Measurements from ENCODE around the gene EPHB1. TPM values are rescaled to one million over a fixed set of nuclear protein-coding genes. Genes with fewer than 3 reads are reported as not detected.
A peak's percentile ranks its signal among the peaks of the same experiment; 100 is the strongest.

EPHB1 gene
- polyA plus RNA-seq, 1 donor from 2014 or later, result 0.71 TPM

DNA sequence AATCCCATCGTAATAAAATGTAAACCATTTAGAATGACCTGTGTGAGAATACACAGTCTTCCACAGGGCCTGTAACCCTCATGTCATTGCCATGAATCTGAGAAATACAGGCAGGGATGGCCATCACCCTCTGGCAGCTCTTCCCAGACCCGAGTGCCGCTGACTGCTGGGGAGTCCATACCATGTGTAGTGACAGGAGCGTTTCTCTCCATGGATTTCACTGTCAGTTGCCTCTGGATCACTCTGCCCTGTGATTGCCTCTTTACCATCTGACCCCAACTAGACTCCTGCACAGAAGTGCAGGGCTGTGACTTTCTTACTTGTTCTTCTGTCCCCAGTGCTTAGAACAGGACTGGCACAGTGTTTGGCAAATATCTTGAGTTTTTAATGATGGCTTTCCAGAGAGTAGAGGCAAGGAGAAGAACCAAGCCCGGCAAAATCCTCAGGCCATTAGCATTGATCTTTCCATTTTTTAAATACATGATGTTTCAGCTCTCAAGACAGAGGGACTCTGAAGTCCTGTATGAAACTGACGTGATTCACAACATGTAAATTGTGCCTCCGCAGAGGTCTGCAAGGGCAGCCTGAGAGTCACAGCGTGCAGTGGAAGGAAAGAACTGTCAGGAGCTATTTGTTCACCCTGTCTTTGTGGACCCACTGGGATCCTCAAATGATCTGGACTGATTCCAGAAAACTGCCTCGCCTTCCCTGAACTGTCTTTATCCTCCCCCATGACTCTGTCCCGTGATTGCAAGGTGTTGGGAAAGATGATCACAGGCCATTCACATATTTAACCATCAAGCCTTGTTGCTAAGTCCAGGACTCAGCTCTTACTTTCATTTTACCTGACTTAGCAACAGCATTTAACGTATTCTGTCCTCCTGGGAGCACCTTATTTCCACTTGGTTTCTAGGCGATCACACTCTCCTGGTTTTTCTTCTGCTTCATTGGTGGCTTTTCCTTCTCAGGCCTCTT, 354.9 kb downstream of the EPHB1 start:
- Mint-ChIP-seq H3K4me1 (no peaks in the 10 kb centered on the region), H3K36me3 (no peaks in the 10 kb centered on the region), H3K4me3 (no peak overlapping the region), H3K27me3 (peaks cover 7% of the 10 kb centered on the region), H3K9me3 (peaks cover 2 to 7% (median 2%) of the 10 kb centered on the region in 3 donors), H3K27ac (no peak overlapping the region)

DNA sequence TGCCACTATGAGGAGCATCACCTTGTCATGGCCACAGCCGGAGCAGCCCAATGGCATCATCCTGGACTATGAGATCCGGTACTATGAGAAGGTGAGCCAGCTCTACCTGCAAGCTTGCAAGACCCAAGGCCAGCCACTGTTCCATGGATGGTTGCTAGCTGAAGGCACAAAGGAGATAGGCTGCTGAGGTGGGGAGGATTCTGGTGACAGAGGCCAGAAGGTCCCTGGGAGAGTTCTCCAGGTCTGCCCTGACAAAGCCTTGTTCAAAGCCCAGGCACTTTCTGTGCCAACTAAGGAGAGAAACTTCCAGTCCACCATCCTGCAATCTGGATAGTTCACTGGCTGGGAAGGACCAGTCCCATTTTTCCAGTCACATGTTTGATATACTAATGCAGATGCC, 359.1 kb downstream of the EPHB1 start:
- no peaks in the 10 kb centered on the region for H3K4me1 Mint-ChIP-seq
- peaks cover 5% of the 10 kb centered on the region for H3K27me3 Mint-ChIP-seq
- no peak overlapping the region for H3K27ac Mint-ChIP-seq
- no peak overlapping the region for H3K4me3 Mint-ChIP-seq
- H3K36me3 Mint-ChIP-seq, result no peaks in the 10 kb centered on the region
- H3K9me3 Mint-ChIP-seq, result peaks cover 2 to 11% (median 4%) of the 10 kb centered on the region in 3 donors

DNA sequence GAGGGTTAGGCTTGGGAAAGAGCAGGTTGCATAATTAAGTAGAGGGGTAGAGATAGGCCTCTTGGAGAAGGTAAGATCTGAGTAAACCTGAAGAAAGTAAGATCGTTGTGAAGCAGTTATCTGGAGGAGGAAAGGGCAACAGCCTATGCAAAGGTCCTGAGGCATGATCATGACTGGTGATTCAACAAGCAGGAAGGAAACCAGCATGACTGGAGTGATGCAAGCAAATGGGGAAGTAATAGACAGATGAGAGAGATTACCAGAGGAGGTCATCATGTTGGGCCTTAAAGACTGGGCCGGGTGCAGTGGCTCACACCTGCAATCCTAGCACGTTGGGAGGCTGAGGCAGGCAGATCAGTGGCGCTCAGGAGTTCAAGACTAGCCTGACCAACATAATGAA, 360.2 kb downstream of the EPHB1 start:
- H3K27me3 Mint-ChIP-seq, result peaks cover 5% of the 10 kb centered on the region
- peak overlapping the region in 1 of 4 donors; percentile 2 for H3K4me3 Mint-ChIP-seq
- H3K27ac Mint-ChIP-seq, result peak overlapping the region in 1 of 3 donors; percentile 8
- peaks cover 2 to 11% (median 4%) of the 10 kb centered on the region in 3 donors for H3K9me3 Mint-ChIP-seq
- no peaks in the 10 kb centered on the region for H3K36me3 Mint-ChIP-seq
- H3K4me1 Mint-ChIP-seq, result peaks cover 0 to 2% (median 0%) of the 10 kb centered on the region in 3 donors

DNA sequence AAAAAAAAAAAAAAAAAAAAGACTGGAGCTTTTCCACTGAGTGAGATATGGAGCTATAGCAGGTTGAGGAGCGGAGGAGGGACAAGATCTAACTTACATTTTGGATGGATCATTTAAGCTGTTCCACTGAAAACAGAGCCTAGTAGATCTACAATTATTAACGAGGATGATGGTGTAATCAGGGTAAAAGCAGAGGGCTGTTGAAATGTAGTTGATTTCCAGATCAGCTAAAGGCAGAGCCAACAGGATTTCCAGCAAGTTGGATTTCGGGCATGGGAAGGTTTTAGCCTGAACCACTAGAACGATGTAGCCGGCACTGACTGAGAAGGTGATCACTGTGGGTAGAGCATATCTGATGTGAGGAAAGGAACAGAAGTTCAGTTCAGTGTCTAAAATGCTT, 360.7 kb downstream of the EPHB1 start:
- Mint-ChIP-seq H3K36me3 (no peaks in the 10 kb centered on the region), H3K4me1 (peaks cover 0 to 2% (median 0%) of the 10 kb centered on the region in 3 donors), H3K27ac (no peak overlapping the region), H3K27me3 (peaks cover 5% of the 10 kb centered on the region), H3K9me3 (peaks cover 2 to 9% (median 4%) of the 10 kb centered on the region in 3 donors), H3K4me3 (no peak overlapping the region)

DNA sequence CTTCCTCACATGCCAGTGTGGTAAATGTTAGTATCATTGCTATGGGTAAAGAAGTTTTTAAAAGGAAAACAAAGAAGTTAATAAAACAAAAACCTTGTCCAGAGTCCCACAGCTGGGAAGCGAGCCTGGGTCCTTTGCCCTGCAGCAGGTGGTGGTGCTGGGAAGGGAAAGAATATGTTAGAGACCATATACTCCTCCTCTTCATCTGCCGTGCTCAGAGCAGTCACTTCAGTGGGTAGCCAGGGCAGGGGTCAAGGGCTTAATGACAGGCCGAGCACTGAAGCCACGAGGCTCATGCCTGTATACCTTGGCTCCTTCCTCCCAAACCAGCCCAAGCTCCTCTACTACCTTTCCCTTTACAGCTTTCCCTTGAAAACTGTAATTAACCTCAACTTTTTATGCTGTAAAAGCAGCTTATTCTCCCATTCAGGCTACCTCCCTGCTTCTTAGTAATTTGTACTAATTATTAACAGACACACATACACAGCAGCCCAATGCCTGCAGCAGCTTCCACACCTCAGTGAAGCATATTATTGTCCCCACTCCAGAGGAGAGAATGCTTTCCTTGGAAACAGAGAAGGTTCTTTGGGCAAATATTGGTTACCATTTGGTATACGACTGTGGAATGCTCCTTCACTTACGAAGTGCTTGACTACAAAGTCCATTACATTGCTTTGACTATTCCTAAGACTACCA, 362.1 kb downstream of the EPHB1 start:
- H3K4me1 Mint-ChIP-seq, result peaks cover 0 to 2% (median 0%) of the 10 kb centered on the region in 3 donors
- H3K9me3 Mint-ChIP-seq, result peaks cover 2 to 8% (median 4%) of the 10 kb centered on the region in 3 donors
- no peak overlapping the region for H3K27ac Mint-ChIP-seq
- peaks cover 4% of the 10 kb centered on the region for H3K27me3 Mint-ChIP-seq
- no peak overlapping the region for H3K4me3 Mint-ChIP-seq
- H3K36me3 Mint-ChIP-seq, result no peaks in the 10 kb centered on the region

DNA sequence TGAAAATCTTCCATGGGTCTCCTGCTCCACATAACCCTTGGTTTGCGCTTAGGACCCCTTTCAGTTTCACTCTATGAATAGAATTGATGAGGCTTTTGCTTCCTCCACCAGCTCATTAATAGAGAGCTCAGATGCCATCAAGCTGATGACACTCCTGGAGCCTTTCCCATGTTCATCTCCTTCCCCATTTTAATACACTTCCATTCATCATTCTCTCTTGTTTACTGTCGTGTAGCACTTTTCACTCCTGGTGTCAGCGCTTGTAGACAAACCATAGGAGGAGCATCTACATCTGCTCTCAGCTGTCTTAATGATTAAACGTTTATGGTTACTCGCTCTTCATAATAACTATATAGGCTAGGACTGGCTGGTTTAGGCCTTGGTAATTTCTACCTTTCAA, 363.5 kb downstream of the EPHB1 start:
- H3K4me1 Mint-ChIP-seq, result peaks cover 0 to 2% (median 0%) of the 10 kb centered on the region in 3 donors
- H3K27ac Mint-ChIP-seq, result no peak overlapping the region
- no peaks in the 10 kb centered on the region for H3K36me3 Mint-ChIP-seq
- no peaks in the 10 kb centered on the region for H3K27me3 Mint-ChIP-seq
- H3K9me3 Mint-ChIP-seq, result peaks cover 2 to 7% (median 4%) of the 10 kb centered on the region in 3 donors
- H3K4me3 Mint-ChIP-seq, result no peak overlapping the region

DNA sequence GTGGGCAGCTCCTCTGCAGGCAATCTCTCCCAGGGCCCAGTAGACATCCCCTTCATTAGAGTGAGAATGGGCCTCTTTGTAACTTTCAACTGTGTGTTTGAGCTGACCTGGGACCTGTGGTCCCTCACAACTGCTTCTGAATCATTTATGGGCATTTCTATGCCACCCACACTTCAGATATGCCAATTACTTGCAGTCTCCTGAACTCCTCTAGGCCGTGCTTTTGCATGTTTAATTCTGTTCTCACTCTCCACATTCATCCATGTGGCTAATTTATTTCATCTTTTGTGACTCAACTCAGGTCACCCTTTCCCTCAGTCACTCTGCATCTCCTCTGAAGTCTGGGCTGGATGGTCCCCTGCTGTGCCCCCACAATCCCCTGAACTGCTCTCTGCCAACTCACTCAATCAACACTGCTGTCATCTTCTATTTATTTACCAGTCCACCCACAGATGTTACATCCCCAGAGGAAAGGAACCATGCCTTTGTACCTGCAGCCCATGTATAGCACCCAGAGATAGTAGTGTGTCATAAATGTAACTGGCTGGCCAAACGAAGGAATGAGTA, 364.7 kb downstream of the EPHB1 start:
- Mint-ChIP-seq H3K27ac (no peak overlapping the region), H3K4me1 (peaks cover 0 to 2% (median 0%) of the 10 kb centered on the region in 3 donors), H3K9me3 (peaks cover 0 to 5% (median 4%) of the 10 kb centered on the region in 3 donors), H3K36me3 (no peaks in the 10 kb centered on the region), H3K4me3 (no peak overlapping the region), H3K27me3 (no peaks in the 10 kb centered on the region)

DNA sequence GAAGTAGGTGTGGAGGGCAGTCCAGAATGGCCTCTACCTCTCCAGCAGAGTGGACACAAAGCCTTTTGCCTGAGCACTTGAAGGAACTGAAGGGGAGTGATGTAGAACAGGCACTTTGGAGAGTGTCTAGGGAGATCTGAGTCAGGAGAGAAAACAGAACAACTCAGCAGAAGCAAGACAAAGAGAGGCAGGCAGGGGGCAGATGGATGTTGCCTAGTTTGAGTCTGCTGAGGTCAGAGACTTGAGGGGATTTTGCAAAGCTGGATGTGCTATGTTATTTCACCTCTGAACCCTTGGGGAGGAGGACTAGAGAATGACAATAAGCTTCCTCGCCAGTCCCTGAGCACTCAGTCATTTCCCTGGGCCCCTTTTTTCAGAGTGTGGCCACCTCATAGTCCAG, 366.4 kb downstream of the EPHB1 start:
- Mint-ChIP-seq H3K9me3 (no peaks in the 10 kb centered on the region), H3K27me3 (no peaks in the 10 kb centered on the region), H3K4me1 (peaks cover 0 to 2% (median 0%) of the 10 kb centered on the region in 3 donors), H3K27ac (no peak overlapping the region), H3K4me3 (no peak overlapping the region), H3K36me3 (no peaks in the 10 kb centered on the region)

DNA sequence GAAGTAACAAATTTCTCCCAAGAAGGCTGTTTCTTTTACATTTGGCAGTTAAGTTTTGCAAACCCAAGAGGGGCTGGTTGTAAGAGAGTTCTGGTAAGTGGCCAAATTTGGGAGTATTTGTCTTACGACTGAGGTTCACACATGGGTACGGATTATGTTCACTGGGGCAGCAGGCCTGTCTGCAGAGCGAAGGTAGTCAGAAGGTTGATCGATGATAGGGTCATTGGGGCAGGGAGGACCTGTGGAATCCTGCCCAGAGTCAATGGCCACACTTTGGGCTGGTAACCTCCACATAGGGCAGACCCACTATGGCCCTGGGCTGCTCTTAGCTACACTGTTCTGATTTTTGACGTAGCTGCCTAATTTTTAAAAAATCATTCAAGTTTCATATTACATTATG, 368.6 kb downstream of the EPHB1 start:
- H3K27ac Mint-ChIP-seq, result no peak overlapping the region

DNA sequence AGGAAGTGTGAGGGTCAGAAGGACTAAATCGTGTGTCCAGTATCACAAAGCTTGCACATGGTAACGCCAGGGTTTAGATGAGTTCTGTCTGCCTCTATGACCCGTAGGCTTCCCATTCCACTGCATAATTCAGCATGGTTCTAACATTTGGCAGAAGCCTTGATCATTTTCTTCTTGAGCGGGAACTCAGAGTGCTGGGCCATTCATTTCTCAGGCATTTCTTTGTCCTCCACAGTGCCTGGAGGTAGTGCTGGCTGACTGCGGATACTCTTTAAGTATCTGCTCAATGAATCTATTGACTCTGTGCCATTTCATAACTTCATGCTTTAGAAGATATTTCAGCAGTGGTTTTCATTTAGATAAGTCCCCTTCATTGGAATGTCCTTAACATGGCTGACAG, 370.2 kb downstream of the EPHB1 start:
- Mint-ChIP-seq H3K27me3 (no peaks in the 10 kb centered on the region), H3K4me1 (no peaks in the 10 kb centered on the region), H3K4me3 (no peak overlapping the region), H3K36me3 (no peaks in the 10 kb centered on the region), H3K27ac (no peak overlapping the region), H3K9me3 (no peaks in the 10 kb centered on the region)

More for the DNA sequence above, 368.6 kb downstream of the EPHB1 start:
- H3K27me3 Mint-ChIP-seq, result no peaks in the 10 kb centered on the region
- peaks cover 0 to 2% (median 0%) of the 10 kb centered on the region in 3 donors for H3K4me1 Mint-ChIP-seq
- H3K4me3 Mint-ChIP-seq, result no peak overlapping the region
- no peaks in the 10 kb centered on the region for H3K9me3 Mint-ChIP-seq
- no peaks in the 10 kb centered on the region for H3K36me3 Mint-ChIP-seq

DNA sequence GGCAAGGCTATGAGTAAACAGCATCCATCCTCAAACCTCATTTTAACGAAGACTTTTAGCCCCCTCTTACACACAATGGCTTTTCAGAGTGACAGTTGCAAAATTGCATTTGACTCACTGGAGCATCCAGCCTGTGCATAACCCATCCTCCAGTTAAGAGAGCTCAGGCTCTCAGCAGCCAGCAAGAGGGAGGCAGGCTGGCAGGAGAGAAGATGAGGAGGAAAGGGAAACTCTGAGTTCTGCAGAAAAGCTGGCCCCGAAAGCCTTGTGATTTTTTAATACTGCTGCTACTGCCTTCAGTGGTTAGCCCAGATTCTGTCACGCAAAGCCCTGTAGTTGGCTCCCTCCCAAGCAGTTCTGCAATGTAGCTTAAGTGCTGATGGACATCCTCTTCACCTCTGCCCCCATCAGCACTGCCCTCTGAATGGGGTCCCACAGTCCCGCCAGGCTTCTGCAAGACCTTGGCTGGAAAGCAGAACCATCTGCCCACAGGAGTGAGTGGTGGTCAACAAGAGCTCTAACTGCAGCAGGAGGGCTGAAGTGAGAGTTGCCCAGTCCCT, 371.3 kb downstream of the EPHB1 start:
- no peak overlapping the region for H3K27ac Mint-ChIP-seq
- H3K4me1 Mint-ChIP-seq, result no peaks in the 10 kb centered on the region
- no peaks in the 10 kb centered on the region for H3K36me3 Mint-ChIP-seq
- no peaks in the 10 kb centered on the region for H3K27me3 Mint-ChIP-seq
- no peaks in the 10 kb centered on the region for H3K9me3 Mint-ChIP-seq
- no peak overlapping the region for H3K4me3 Mint-ChIP-seq

DNA sequence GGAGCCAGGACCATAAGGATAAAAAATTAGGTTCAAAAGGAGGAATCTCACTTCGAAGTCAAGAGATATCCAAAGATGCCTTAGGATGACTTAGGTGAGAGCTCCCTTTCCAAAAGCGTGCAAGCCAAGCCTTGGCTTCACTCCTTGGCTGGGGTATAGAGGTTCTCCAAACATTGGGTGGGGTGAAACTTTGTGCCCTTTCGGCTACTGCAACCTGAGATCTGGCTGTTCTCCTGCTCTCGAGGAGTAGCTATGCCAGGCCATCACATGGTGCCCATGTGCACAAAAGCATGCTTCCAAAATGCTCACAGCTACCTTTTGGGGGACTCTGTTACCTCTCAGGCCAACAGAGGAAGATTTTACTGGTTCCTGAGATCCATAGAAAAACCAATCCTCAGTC, 373.8 kb downstream of the EPHB1 start:
- no peaks in the 10 kb centered on the region for H3K4me1 Mint-ChIP-seq
- H3K4me3 Mint-ChIP-seq, result no peak overlapping the region
- no peaks in the 10 kb centered on the region for H3K27me3 Mint-ChIP-seq
- H3K27ac Mint-ChIP-seq, result no peak overlapping the region
- no peaks in the 10 kb centered on the region for H3K9me3 Mint-ChIP-seq
- H3K36me3 Mint-ChIP-seq, result no peaks in the 10 kb centered on the region

DNA sequence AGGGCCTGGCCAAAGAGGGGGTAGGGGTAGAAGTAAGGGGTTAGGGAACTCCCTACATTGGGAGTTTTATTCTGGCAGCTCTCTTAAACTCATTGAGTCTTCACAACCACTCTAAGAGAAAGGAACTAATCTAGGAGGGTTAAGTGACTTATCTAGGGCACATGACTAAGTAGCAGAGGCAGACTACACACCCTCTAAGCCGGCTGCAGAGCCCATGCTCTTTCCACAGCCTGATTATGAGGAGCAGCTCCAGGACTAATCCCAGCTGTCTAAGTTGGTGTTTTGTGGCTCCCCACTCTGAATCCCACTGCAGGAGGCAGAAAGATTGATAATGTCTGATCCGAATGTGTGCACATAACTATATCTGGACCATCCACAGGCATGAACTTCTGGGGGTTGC, 374.6 kb downstream of the EPHB1 start:
- Mint-ChIP-seq H3K27me3 (no peaks in the 10 kb centered on the region), H3K36me3 (no peaks in the 10 kb centered on the region), H3K9me3 (no peaks in the 10 kb centered on the region), H3K4me1 (no peaks in the 10 kb centered on the region), H3K27ac (no peak overlapping the region), H3K4me3 (no peak overlapping the region)

DNA sequence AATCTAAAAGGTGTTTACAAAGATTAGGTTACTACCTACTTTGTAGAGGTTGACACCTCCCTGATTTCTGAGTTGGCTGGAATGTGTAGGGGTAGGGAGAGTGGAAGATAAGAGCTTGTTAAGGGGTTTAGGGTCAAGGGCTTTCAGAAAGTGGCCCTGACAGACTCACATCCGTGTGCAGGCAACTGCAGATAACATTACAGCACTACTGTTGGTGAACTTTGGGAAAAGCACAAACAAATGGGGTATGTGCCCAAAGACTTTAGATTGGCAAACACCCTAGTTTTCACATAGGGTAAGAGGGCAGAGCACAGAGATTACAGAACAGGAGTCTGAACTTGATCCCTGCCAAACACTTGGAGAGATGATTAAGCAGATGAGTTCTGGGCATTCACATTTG, 375.7 kb downstream of the EPHB1 start:
- Mint-ChIP-seq H3K27ac (no peak overlapping the region), H3K9me3 (no peaks in the 10 kb centered on the region), H3K36me3 (no peaks in the 10 kb centered on the region), H3K4me3 (no peak overlapping the region), H3K4me1 (no peaks in the 10 kb centered on the region), H3K27me3 (no peaks in the 10 kb centered on the region)
